HepG2 (cell line): ENCODE data around the gene POC1B. TPM values are rescaled to one million over a fixed set of nuclear protein-coding genes. Genes with fewer than 3 reads are reported as not detected.

ENCODE experiments used
- CREM ChIP-seq, 2 experiments: sonication (generic) in 1 of 2; formaldehyde crosslinking in 1 of 2; IDR thresholded peaks; 2 replicates each; pipeline versions ENCODE4 v1.4.0 to v1.6.1; 2016 to 2020; ENCODE audit warnings: antibody characterized with exemption in 1 of 2, mild to moderate bottlenecking in 1 of 2, missing genetic modification reagents in 1 of 2
- ESRRA ChIP-seq: sonication (generic); formaldehyde crosslinking; IDR thresholded peaks from 2 replicates; pipeline ENCODE4 v1.5.1; 2020; ENCODE audit warnings: mild to moderate bottlenecking, low read depth, missing genetic modification reagents
- MAX ChIP-seq: IDR thresholded peaks from 2 replicates; pipeline ENCODE4 v1.6.1; 2012; ENCODE audit warnings: inconsistent platforms
- MEF2D ChIP-seq: sonication (generic); formaldehyde crosslinking; IDR thresholded peaks from 2 replicates; pipeline ENCODE4 v1.5.1; 2020; ENCODE audit warnings: mild to moderate bottlenecking, missing genetic modification reagents
- MNT ChIP-seq: fragments of 450-650 bp; IDR thresholded peaks from 2 replicates; pipeline ENCODE4 v1.6.1; 2016
- ONECUT2 ChIP-seq: sonication (generic); formaldehyde crosslinking; IDR thresholded peaks from 2 replicates; pipeline ENCODE4 v1.4.0; 2020; ENCODE audit warnings: missing genetic modification reagents
- PHF5A ChIP-seq: IDR thresholded peaks from one replicate; pipeline ENCODE4 v1.6.1; 2018; ENCODE audit warnings: low read depth, missing genetic modification reagents; ENCODE audit not compliant: unreplicated experiment
- SIX1 ChIP-seq: sonication (generic); formaldehyde crosslinking; IDR thresholded peaks from 2 replicates; pipeline ENCODE4 v1.4.0; 2020; ENCODE audit warnings: missing genetic modification reagents, borderline replicate concordance
- SKI ChIP-seq: fragments of 450-650 bp; IDR thresholded peaks from one replicate; pipeline ENCODE4 v1.6.1; 2018; ENCODE audit warnings: mild to moderate bottlenecking; ENCODE audit not compliant: partially characterized antibody
- SMYD3 ChIP-seq: sonication (generic); formaldehyde crosslinking; IDR thresholded peaks from 2 replicates; pipeline ENCODE4 v1.8.1; 2023; ENCODE audit warnings: mild to moderate bottlenecking, missing genetic modification reagents
- SRY ChIP-seq: sonication (generic); formaldehyde crosslinking; IDR thresholded peaks from 2 replicates; pipeline ENCODE4 v1.8.0; 2022; ENCODE audit warnings: mild to moderate bottlenecking, missing genetic modification reagents
- STAT5B ChIP-seq: sonication (generic); formaldehyde crosslinking; IDR thresholded peaks from 2 replicates; pipeline ENCODE4 v1.4.0; 2020; ENCODE audit warnings: missing genetic modification reagents
- ZFYVE20 ChIP-seq: sonication (generic); formaldehyde crosslinking; IDR thresholded peaks from 2 replicates; pipeline ENCODE4 v1.8.0; 2023; ENCODE audit warnings: low read depth, mild to moderate bottlenecking, moderate library complexity, missing genetic modification reagents, borderline replicate concordance
- ZNF234 ChIP-seq: sonication (generic); formaldehyde crosslinking; conservative IDR thresholded peaks from 2 replicates; pipeline ENCODE4 v1.5.1; 2020; ENCODE audit warnings: mild to moderate bottlenecking, missing genetic modification reagents
- ZNF670 ChIP-seq: sonication (generic); formaldehyde crosslinking; IDR thresholded peaks from 2 replicates; pipeline ENCODE4 v1.8.0; 2022; ENCODE audit warnings: mild to moderate bottlenecking, missing genetic modification reagents, borderline replicate concordance
- ZNF687 ChIP-seq: sonication (generic); formaldehyde crosslinking; IDR thresholded peaks from 2 replicates; pipeline ENCODE4 v1.5.1; 2020; ENCODE audit warnings: mild to moderate bottlenecking, missing genetic modification reagents, moderate library complexity
- ZNF790 ChIP-seq: sonication (generic); formaldehyde crosslinking; IDR thresholded peaks from 2 replicates; pipeline ENCODE4 v1.8.0; 2022; ENCODE audit warnings: missing genetic modification reagents, mild to moderate bottlenecking, borderline replicate concordance
- polyA plus RNA-seq, 8 experiments: library from polyadenylated mRNA; depleted of rRNA in 3 of 8; stranded (reverse) in 7 of 8; unstranded in 1 of 8; fragments of >200 nt; fragmentation: Illumina TruSeq in 4 of 8; extraction: Trizol in 4 of 8; gene quantifications; 2 replicates each; pipeline versions ENCODE4 v1.2.1 to v1.2.3, GENCODE V29; 2011 to 2016; ENCODE audit warnings: low read depth in 4 of 8, missing spikeins in 1 of 8, mixed read lengths in 1 of 8; ENCODE audit not compliant: insufficient read depth in 1 of 8
- total RNA-seq, 5 experiments: library from RNA; depleted of rRNA; stranded (reverse); fragments of >200 nt; fragmentation: Illumina TruSeq; extraction: Trizol; gene quantifications; 2 replicates each; pipeline ENCODE4 v1.2.3, GENCODE V29; 2016; ENCODE audit warnings: low read depth in 1 of 5
- TF ChIP-seq, protein P1 (sequence below): sonication (generic); formaldehyde crosslinking; IDR thresholded peaks from 2 replicates; pipeline ENCODE4 v1.9.0; 2021; ENCODE audit warnings: missing genetic modification reagents, borderline replicate concordance
- TF ChIP-seq, protein P2 (sequence below): sonication (generic); formaldehyde crosslinking; IDR thresholded peaks from 2 replicates; pipeline ENCODE4 v1.8.0; 2022; ENCODE audit warnings: low read depth, missing genetic modification reagents

POC1B gene
- total and polyA plus RNA-seq, 2 of the 13 experiments (the other 11 are each of a cell fraction or from before 2014, with no cell fraction given) = 9.3 to 11.0 TPM

GRCh38 chr12:89524541-89525304, 1.1 kb downstream of the POC1B start, which contains the start of gene GALNT4 (continued):
- peak; percentile 69 for TF ChIP-seq ZNF687 (CRISPR knock-in tag)
- TF ChIP-seq ZNF790 (CRISPR knock-in tag) = no peak
- TF ChIP-seq SMYD3 = 0 out of 2 replicates have a peak, but pooled peaks have one; percentile 41
- no peak for TF ChIP-seq MNT
- TF ChIP-seq ESRRA (CRISPR knock-in tag) = no peak
- TF ChIP-seq, protein P1, sequence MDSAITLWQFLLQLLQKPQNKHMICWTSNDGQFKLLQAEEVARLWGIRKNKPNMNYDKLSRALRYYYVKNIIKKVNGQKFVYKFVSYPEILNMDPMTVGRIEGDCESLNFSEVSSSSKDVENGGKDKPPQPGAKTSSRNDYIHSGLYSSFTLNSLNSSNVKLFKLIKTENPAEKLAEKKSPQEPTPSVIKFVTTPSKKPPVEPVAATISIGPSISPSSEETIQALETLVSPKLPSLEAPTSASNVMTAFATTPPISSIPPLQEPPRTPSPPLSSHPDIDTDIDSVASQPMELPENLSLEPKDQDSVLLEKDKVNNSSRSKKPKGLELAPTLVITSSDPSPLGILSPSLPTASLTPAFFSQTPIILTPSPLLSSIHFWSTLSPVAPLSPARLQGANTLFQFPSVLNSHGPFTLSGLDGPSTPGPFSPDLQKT (CRISPR knock-in tag) = no peak
- TF ChIP-seq SKI = no peak
- TF ChIP-seq ONECUT2 (CRISPR knock-in tag) = no peak
- no peak for TF ChIP-seq SRY (CRISPR knock-in tag)
- no peak; the same call in 1 of the 2 replicates for TF ChIP-seq MAX
- 0 out of 2 replicates have a peak, but pooled peaks have one; percentile 50 for TF ChIP-seq MEF2D (CRISPR knock-in tag)
- TF ChIP-seq ZNF670 = no peak
- no peak for TF ChIP-seq ZNF234 (CRISPR knock-in tag)
- no peak for TF ChIP-seq STAT5B (CRISPR knock-in tag)
- peak; percentile 8; the same call in 1 of the 2 replicates for TF ChIP-seq CREM (IDR thresholded peaks at IDR 0.05)
- no peak for TF ChIP-seq CREM (CRISPR knock-in tag; IDR thresholded peaks at IDR 0.05)
- TF ChIP-seq, protein P2, sequence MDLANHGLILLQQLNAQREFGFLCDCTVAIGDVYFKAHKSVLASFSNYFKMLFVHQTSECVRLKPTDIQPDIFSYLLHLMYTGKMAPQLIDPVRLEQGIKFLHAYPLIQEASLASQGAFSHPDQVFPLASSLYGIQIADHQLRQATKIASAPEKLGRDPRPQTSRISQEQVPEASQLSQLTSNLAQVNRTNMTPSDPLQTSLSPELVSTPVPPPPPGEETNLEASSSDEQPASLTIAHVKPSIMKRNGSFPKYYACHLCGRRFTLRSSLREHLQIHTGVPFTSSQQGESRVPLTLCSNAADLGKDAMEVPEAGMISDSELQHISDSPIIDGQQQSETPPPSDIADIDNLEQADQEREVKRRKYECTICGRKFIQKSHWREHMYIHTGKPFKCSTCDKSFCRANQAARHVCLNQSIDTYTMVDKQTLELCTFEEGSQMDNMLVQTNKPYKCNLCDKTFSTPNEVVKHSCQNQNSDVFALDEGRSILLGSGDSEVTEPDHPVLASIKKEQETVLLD (CRISPR knock-in tag) = no peak
- no peak for TF ChIP-seq SIX1 (CRISPR knock-in tag)
- TF ChIP-seq ZFYVE20 (CRISPR knock-in tag) = no peak
- peak; percentile 54 for TF ChIP-seq PHF5A (CRISPR knock-in tag)
